CD4-positive, alpha-beta T cell treated with Interleukin-17A for 1 hour (primary cell): ENCODE results near the gene PPP1CA.
A peak's percentile ranks its signal among the peaks of the same experiment; 100 is the strongest.

Experiments used
- DNase-seq: peaks from one replicate; pipeline ENCODE4 v3.0.0-alpha.2; 2020

The PPP1CA gene

GRCh38 chr11:67379061-67380058, 22.3 kb downstream of the PPP1CA start:
- DNase-seq: no peak

- no peak for DNase-seq
Observed at GRCh38 chr11:67378544-67378943, 23.1 kb downstream of the PPP1CA start.

- no peak for DNase-seq
Observed at GRCh38 chr11:67376873-67377808, 24.5 kb downstream of the PPP1CA start.

- no peak for DNase-seq
Observed at GRCh38 chr11:67376063-67376820, 25.4 kb downstream of the PPP1CA start.

- DNase-seq: no peak
Observed at GRCh38 chr11:67375320-67376055, 26.2 kb downstream of the PPP1CA start.

- no peak for DNase-seq
Observed at GRCh38 chr11:67374571-67375281, 26.9 kb downstream of the PPP1CA start.

GRCh38 chr11:67373648-67374570, 27.7 kb downstream of the PPP1CA start:
- peak; percentile 92 for DNase-seq

- DNase-seq: peak; percentile 49
Observed at GRCh38 chr11:67372993-67373647, 28.5 kb downstream of the PPP1CA start, which contains the start of gene CLCF1. Gene CLCF1 (minus strand): TSS chr11:67373598. CDS start chr11:67373539, 59 bp downstream.

GRCh38 chr11:67372321-67372992, 29.2 kb downstream of the PPP1CA start:
- DNase-seq: no peak

- DNase-seq: no peak
Observed at GRCh38 chr11:67371911-67372320, 29.7 kb downstream of the PPP1CA start.

GRCh38 chr11:67371189-67371910, 30.3 kb downstream of the PPP1CA start:
- DNase-seq: peak; percentile 46

GRCh38 chr11:67370351-67371076, 31.1 kb downstream of the PPP1CA start:
- DNase-seq: no peak

- no peak for DNase-seq
Observed at GRCh38 chr11:67369801-67370284, 31.8 kb downstream of the PPP1CA start.

GRCh38 chr11:67369275-67369674, 32.4 kb downstream of the PPP1CA start:
- no peak for DNase-seq

- DNase-seq: peak; percentile 51
Observed at GRCh38 chr11:67368621-67369020, 33.0 kb downstream of the PPP1CA start.

- DNase-seq: no peak
Observed at GRCh38 chr11:67367761-67368227, 33.9 kb downstream of the PPP1CA start.
